Tibial artery (tissue), 4 donors: ENCODE measurements around the gene GNB1L.
"Not testable (repeated sequence)": the region's sequence is repeated elsewhere in the genome, so short reads cannot be mapped to it uniquely, and the experiment has no call there.

ENCODE experiments used
- DNase-seq, 2 donors: peaks; one replicate each; pipeline ENCODE4 v3.0.0-alpha.2; 2019
- H3K27ac ChIP-seq, 2 donors: fragments of 200-600 bp; sonication (generic) in 1 of 2; 1 replicate in 1 of 2; 2 replicates in 1 of 2; pipeline ENCODE4 v1.5.1; 2018 to 2019; ENCODE audit warnings: mild to moderate bottlenecking in 1 of 2
- H3K27me3 ChIP-seq, 2 donors: fragments of 200-600 bp; sonication (generic) in 1 of 2; one replicate each; pipeline versions ENCODE4 v1.5.1 to v1.6.0; 2016 to 2019
- H3K36me3 ChIP-seq, 3 donors: fragments of 200-600 bp; sonication (generic) in 2 of 3; one replicate each; pipeline ENCODE4 v1.5.1; 2016 to 2019; ENCODE audit warnings: mild to moderate bottlenecking in 2 of 3
- H3K4me1 ChIP-seq, 4 donors: fragments of 200-600 bp; sonication (generic) in 2 of 4; 1 replicate in 3 of 4; 2 replicates in 1 of 4; pipeline ENCODE4 v1.5.1; 2016 to 2019
- H3K4me3 ChIP-seq, 2 donors: fragments of 200-600 bp; sonication (generic) in 1 of 2; 1 replicate in 1 of 2; 2 replicates in 1 of 2; pipeline ENCODE4 v1.5.1; 2018 to 2019; ENCODE audit warnings: mild to moderate bottlenecking in 2 of 2
- H3K9me3 ChIP-seq, 3 donors: fragments of 200-600 bp; sonication (generic) in 1 of 3; one replicate each; pipeline ENCODE4 v1.5.1; 2016 to 2019
- intact Hi-C: fragments of 100-400 bp; cut with DNase I; formaldehyde crosslinking; loops from one replicate; pipeline ENCODE4 v1.15.0; 2023; ENCODE audit warnings: low total_unique reads
- TF ChIP-seq, protein P1 (sequence below), 2 experiments: fragments of 200-600 bp in 1 of 2; fragments of 450-650 bp in 1 of 2; IDR thresholded peaks; one replicate each; pipeline ENCODE4 v1.5.1; 2017 to 2019; ENCODE audit warnings: antibody characterized with exemption in 2 of 2, mild to moderate bottlenecking in 1 of 2, moderate library complexity in 1 of 2

GNB1L gene

DNA sequence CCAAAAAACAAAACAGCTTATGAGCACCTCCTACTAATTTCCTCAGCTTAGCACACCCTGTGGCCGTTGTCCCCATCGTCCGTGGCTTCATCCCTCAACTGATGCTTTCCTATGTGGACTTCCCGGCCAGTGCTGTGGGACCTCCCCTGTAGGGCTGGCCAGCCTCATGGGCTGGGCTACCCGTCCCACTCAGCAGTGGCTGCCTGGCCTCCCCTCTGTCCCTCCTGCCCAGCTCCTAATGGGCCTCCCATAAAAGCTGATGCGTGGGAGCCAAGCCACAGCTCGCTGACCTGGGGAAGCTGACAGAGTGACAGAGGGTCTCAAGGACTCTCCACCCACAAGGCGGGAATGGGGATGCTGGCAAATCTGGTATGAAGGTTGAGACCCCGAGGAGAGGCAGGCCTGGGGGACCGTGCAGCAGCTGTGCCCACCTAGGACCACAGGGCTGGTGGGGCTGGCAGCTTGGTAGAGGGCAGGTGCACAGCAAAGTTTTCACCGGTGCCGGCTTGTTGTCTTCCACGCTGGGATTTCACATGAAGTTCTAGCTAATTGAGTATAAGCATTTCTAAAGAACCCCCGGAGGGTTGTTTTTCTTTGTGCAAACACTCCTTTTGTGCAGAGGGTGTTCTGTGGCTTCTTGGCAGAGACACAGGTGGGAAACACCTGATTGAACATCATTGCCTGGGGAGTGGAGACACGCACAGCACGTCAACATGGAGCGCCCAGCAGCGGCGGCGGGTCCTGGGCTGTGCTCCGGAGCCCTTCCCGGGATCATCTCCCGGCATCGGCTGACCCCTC, 70.9 kb downstream of the GNB1L start:
- intact Hi-C loops, result no loop called here
- no peak for DNase-seq
- TF ChIP-seq, protein P1, sequence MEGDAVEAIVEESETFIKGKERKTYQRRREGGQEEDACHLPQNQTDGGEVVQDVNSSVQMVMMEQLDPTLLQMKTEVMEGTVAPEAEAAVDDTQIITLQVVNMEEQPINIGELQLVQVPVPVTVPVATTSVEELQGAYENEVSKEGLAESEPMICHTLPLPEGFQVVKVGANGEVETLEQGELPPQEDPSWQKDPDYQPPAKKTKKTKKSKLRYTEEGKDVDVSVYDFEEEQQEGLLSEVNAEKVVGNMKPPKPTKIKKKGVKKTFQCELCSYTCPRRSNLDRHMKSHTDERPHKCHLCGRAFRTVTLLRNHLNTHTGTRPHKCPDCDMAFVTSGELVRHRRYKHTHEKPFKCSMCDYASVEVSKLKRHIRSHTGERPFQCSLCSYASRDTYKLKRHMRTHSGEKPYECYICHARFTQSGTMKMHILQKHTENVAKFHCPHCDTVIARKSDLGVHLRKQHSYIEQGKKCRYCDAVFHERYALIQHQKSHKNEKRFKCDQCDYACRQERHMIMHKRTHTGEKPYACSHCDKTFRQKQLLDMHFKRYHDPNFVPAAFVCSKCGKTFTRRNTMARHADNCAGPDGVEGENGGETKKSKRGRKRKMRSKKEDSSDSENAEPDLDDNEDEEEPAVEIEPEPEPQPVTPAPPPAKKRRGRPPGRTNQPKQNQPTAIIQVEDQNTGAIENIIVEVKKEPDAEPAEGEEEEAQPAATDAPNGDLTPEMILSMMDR (IDR thresholded peaks at IDR 0.05), result no peak
- H3K27ac ChIP-seq, result no peak overlapping the region
- no peaks in the 10 kb centered on the region for H3K4me1 ChIP-seq
- H3K36me3 ChIP-seq, result peaks cover 0 to 13% (median 8%) of the 10 kb centered on the region in 3 donors
- no peak overlapping the region for H3K4me3 ChIP-seq
- no peaks in the 10 kb centered on the region for H3K9me3 ChIP-seq
- peaks cover 0 to 18% of the 10 kb centered on the region in 2 donors for H3K27me3 ChIP-seq

DNA sequence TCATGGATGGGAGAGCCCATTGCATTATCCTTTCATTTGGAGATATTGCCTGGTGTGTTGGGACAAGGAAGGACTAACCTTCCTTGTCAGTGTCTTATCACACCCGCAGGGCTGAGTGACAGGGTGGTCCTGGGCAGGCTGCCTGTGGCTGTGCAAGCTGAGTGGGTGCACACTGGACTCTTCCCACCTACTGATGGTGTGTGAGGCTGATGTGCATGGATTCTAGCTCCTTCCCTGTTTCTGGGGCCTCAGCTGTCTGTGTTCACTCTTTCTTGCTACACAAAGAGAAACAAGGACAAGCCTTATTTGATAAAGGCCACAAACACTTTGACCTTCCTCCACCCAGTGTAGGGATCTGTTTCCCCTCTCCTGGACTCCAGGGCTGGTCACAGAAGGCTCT, 72.1 kb downstream of the GNB1L start:
- H3K4me1 ChIP-seq, result no peaks in the 10 kb centered on the region
- TF ChIP-seq, protein P1 (IDR thresholded peaks at IDR 0.05), result no peak
- peaks cover 0 to 29% of the 10 kb centered on the region in 2 donors for H3K27me3 ChIP-seq
- no peak overlapping the region for H3K27ac ChIP-seq
- intact Hi-C loops, result no loop called here
- no peaks in the 10 kb centered on the region for H3K9me3 ChIP-seq
- peaks cover 0 to under 1% (median 0%) of the 10 kb centered on the region in 3 donors for H3K36me3 ChIP-seq
- no peak for DNase-seq
- H3K4me3 ChIP-seq, result no peak overlapping the region

DNA sequence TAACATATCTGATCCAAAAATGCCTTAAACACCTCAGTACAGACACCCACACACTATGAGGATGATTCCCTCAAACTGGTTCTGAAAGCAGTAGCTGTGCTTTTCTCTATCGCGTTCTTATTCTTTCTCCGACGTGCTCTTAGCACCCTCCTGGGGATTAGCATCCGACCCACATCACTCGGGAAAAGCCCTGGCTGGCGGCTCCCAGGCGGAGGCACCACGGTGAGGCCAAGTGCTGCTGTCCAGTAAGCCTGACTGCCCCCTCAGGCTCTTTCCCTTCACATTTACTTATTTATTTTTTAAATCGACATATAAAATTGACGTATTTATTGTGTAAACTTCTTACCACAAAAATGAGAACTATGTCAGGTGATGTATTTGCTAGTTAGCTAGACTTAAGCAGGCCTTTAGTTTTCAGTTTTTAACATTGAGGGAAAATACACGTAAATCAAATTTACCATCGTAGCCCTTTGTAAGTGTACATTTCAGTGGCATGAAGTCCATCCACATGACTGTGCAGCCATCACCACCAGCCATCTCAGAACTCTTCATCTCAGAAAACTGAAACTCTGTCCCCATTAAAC, 74.9 kb downstream of the GNB1L start:
- intact Hi-C loops, result no loop called here
- Histone ChIP-seq H3K27me3 (peaks cover 0 to 52% of the 10 kb centered on the region in 2 donors), H3K9me3 (no peaks in the 10 kb centered on the region), H3K4me1 (no peaks in the 10 kb centered on the region), H3K36me3 (no peaks in the 10 kb centered on the region), H3K27ac (no peak overlapping the region), H3K4me3 (no peak overlapping the region)
- DNase-seq, result no peak
- TF ChIP-seq, protein P1 (IDR thresholded peaks at IDR 0.05), result no peak

DNA sequence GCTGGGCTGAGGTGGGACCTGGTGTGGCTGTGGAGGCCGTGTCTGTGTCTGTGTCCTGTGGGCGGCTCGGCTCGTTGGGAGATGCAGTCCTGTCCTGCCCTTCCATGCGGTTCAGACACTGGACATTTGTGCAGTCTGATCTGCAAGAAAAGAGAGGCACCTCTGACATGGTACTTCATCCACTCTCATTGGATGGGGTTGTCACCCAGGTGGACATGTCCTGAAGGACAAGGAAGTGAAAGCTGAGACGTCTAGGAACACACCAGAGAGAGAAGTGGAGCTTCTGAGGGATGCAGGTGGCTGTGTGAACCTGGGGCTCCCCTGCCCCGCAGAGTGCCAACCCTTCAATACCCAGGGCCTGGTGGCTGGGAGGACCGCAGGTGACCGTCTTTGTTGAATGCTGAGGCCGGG, 75.7 kb downstream of the GNB1L start:
- peaks cover 0 to 57% of the 10 kb centered on the region in 2 donors for H3K27me3 ChIP-seq
- H3K36me3 ChIP-seq, result no peaks in the 10 kb centered on the region
- no peaks in the 10 kb centered on the region for H3K9me3 ChIP-seq
- H3K27ac ChIP-seq, result no peak overlapping the region
- H3K4me3 ChIP-seq, result no peak overlapping the region
- TF ChIP-seq, protein P1 (IDR thresholded peaks at IDR 0.05), result no peak
- no peak for DNase-seq
- no peaks in the 10 kb centered on the region for H3K4me1 ChIP-seq
- intact Hi-C loops, result no loop called here

DNA sequence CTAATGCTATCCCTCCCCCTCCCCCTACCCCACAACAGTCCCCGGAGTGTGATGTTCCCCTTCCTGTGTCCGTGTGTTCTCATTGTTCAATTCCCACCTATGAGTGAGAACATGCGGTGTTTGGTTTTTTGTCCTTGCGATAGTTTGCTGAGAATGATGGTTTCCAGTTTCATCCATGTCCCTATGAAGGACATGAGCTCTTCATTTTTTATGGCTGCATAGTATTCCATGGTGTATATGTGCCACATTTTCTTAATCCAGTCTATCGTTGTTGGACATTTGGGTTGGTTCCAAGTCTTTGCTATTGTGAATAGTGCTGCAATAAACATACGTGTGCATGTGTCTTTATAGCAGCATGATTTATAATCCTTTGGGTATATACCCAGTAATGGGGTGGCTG, 77.5 kb downstream of the GNB1L start:
- H3K9me3 ChIP-seq, H3K27ac ChIP-seq, H3K4me3 ChIP-seq, H3K4me1 ChIP-seq, DNase-seq, H3K36me3 ChIP-seq, intact Hi-C loops: not testable (repeated sequence)
- peaks cover 0 to 59% of the 10 kb centered on the region in 2 donors for H3K27me3 ChIP-seq

DNA sequence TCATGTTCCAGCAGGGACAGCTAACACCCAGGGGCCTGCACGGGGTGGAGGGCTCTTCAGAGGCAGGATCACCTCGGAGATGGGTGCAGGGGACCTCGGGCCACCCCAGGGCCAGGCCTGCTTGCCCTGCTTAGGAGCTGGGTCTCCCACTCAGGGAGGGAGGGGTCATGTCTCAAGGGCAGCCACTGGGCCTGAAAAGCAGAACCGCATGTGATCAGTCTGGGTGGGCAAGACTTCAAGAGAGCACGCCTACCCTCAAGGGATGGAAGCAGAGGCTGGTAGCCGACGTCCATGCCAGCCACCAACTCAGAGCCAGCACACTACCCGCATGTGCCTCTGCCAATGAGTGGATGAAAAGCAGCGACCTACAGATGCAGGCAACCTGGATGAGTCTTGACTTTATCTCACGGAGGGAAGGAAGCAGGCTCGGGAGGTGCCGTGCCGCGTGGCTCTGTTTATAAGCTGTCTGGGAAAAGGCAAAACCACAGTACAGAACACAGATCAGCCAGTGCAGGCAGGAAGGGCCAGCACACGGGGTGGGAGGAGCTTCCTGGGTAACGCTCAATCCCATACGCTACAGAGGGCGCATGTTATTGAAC, 78.1 kb downstream of the GNB1L start:
- TF ChIP-seq, protein P1 (IDR thresholded peaks at IDR 0.05), result no peak
- no peak overlapping the region for H3K4me3 ChIP-seq
- H3K27ac ChIP-seq, result no peak overlapping the region
- H3K27me3 ChIP-seq, result peaks cover 0 to 62% of the 10 kb centered on the region in 2 donors
- no peak for DNase-seq
- H3K36me3 ChIP-seq, result no peaks in the 10 kb centered on the region
- no peaks in the 10 kb centered on the region for H3K9me3 ChIP-seq
- H3K4me1 ChIP-seq, result no peaks in the 10 kb centered on the region
- intact Hi-C loops, result no loop called here
